HEK293 (cell line): ENCODE results near the gene EEF1B2.

Experiments
- BCL11A ChIP-seq: fragments of 450-650 bp; formaldehyde crosslinking; IDR thresholded peaks from 2 replicates; pipeline ENCODE4 v1.5.1; 2016; ENCODE audit warnings: low read depth, missing biosample characterization, missing genetic modification characterization
- EGR2 ChIP-seq: fragments of 450-650 bp; formaldehyde crosslinking; IDR thresholded peaks from 2 replicates; pipeline ENCODE4 v1.5.1; 2016; ENCODE audit warnings: low read depth, missing biosample characterization, missing genetic modification characterization
- KLF1 ChIP-seq: fragments of 450-650 bp; formaldehyde crosslinking; IDR thresholded peaks from 2 replicates; pipeline ENCODE4 v1.5.1; 2016; ENCODE audit warnings: missing biosample characterization, missing genetic modification characterization
- MYNN ChIP-seq: fragments of 450-650 bp; formaldehyde crosslinking; IDR thresholded peaks from 2 replicates; pipeline ENCODE4 v1.5.1; 2016; ENCODE audit warnings: missing biosample characterization, missing genetic modification characterization, borderline replicate concordance
- ZBTB20 ChIP-seq: fragments of 450-650 bp; formaldehyde crosslinking; IDR thresholded peaks from 2 replicates; pipeline ENCODE4 v1.5.1; 2016; ENCODE audit warnings: missing biosample characterization, missing genetic modification characterization
- ZBTB21 ChIP-seq: fragments of 450-650 bp; formaldehyde crosslinking; IDR thresholded peaks from 2 replicates; pipeline ENCODE4 v1.5.1; 2017; ENCODE audit warnings: missing biosample characterization, missing genetic modification characterization
- ZFP41 ChIP-seq: fragments of 450-650 bp; formaldehyde crosslinking; IDR thresholded peaks from 2 replicates; pipeline ENCODE4 v1.5.1; 2016; ENCODE audit warnings: missing biosample characterization, missing genetic modification characterization, borderline replicate concordance
- ZNF2 ChIP-seq: fragments of 450-650 bp; formaldehyde crosslinking; IDR thresholded peaks from 2 replicates; pipeline ENCODE4 v1.5.1; 2016; ENCODE audit warnings: missing biosample characterization, missing genetic modification characterization
- ZNF23 ChIP-seq: fragments of 450-650 bp; formaldehyde crosslinking; IDR thresholded peaks from 2 replicates; pipeline ENCODE4 v1.5.1; 2016; ENCODE audit warnings: missing biosample characterization, missing genetic modification characterization, borderline replicate concordance
- ZNF366 ChIP-seq: fragments of 450-650 bp; formaldehyde crosslinking; conservative IDR thresholded peaks from 2 replicates; pipeline ENCODE4 v1.5.1; 2016; ENCODE audit warnings: missing biosample characterization, missing genetic modification characterization
- ZNF37A ChIP-seq: fragments of 450-650 bp; IDR thresholded peaks from 2 replicates; pipeline ENCODE4 v1.5.1; 2018; ENCODE audit warnings: missing biosample characterization, missing genetic modification characterization
- ZNF664 ChIP-seq: fragments of 450-650 bp; formaldehyde crosslinking; IDR thresholded peaks from 2 replicates; pipeline ENCODE4 v1.5.1; 2016; ENCODE audit warnings: missing biosample characterization, missing genetic modification characterization
- ZNF837 ChIP-seq: fragments of 450-650 bp; formaldehyde crosslinking; IDR thresholded peaks from 2 replicates; pipeline ENCODE4 v1.5.1; 2016; ENCODE audit warnings: missing biosample characterization, missing genetic modification characterization
- ZXDB ChIP-seq: fragments of 450-650 bp; formaldehyde crosslinking; IDR thresholded peaks from 2 replicates; pipeline ENCODE4 v1.5.1; 2016; ENCODE audit warnings: missing biosample characterization, missing genetic modification characterization
- TF ChIP-seq, protein P1 (sequence below): fragments of 450-650 bp; formaldehyde crosslinking; IDR thresholded peaks from 2 replicates; pipeline ENCODE4 v1.5.1; 2016; ENCODE audit warnings: missing biosample characterization, missing genetic modification characterization
- TF ChIP-seq, protein P2 (sequence below): fragments of 450-650 bp; formaldehyde crosslinking; IDR thresholded peaks from 2 replicates; pipeline ENCODE4 v1.5.1; 2016; ENCODE audit warnings: missing biosample characterization, missing genetic modification characterization
- TF ChIP-seq, protein P3 (sequence below): fragments of 450-650 bp; formaldehyde crosslinking; IDR thresholded peaks from 2 replicates; pipeline ENCODE4 v1.5.1; 2017; ENCODE audit warnings: missing biosample characterization, missing genetic modification characterization
- TF ChIP-seq, protein P4 (sequence below): fragments of 450-650 bp; formaldehyde crosslinking; IDR thresholded peaks from 2 replicates; pipeline ENCODE4 v1.5.1; 2016; ENCODE audit warnings: missing biosample characterization, missing genetic modification characterization
- TF ChIP-seq, protein P5 (sequence below): fragments of 450-650 bp; formaldehyde crosslinking; IDR thresholded peaks from 2 replicates; pipeline ENCODE4 v1.5.1; 2016; ENCODE audit warnings: missing biosample characterization, missing genetic modification characterization

The EEF1B2 gene

DNA sequence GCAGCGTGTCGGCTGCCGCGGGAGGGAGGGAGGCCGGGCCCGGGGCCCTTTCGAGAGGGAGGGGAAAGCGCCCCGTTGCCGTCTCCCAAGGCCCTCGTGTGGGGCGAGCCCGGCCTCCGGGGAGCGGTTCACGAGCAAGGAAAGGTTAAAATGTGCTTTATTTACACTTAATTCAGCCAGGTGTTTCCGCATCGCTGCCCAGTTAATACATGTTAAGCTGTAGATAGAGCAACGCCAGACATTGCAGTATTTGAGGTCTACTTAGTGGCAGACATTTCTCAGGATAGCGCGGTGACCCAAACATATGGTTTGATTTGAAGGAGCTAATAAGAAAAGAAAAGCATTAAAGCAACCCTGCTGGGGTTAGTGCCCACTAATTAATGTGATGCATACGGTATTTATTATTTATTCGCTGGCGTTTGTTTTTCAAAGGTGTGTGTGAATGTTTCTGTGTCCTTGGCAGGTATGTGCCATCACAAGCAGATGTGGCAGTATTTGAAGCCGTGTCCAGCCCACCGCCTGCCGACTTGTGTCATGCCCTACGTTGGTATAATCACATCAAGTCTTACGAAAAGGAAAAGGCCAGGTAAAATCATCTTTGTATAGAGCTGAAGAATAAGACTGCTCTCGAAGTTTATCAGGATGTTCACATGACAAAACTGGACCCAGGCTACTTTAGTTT is 571 bp downstream of the EEF1B2 start (continued):
- TF ChIP-seq KLF1 (tag by site-specific recombination), result no peak
- no peak for TF ChIP-seq ZNF37A (tag by site-specific recombination)
- TF ChIP-seq ZBTB21, result no peak
- no peak for TF ChIP-seq ZNF23 (tag by site-specific recombination)
- TF ChIP-seq, protein P1, sequence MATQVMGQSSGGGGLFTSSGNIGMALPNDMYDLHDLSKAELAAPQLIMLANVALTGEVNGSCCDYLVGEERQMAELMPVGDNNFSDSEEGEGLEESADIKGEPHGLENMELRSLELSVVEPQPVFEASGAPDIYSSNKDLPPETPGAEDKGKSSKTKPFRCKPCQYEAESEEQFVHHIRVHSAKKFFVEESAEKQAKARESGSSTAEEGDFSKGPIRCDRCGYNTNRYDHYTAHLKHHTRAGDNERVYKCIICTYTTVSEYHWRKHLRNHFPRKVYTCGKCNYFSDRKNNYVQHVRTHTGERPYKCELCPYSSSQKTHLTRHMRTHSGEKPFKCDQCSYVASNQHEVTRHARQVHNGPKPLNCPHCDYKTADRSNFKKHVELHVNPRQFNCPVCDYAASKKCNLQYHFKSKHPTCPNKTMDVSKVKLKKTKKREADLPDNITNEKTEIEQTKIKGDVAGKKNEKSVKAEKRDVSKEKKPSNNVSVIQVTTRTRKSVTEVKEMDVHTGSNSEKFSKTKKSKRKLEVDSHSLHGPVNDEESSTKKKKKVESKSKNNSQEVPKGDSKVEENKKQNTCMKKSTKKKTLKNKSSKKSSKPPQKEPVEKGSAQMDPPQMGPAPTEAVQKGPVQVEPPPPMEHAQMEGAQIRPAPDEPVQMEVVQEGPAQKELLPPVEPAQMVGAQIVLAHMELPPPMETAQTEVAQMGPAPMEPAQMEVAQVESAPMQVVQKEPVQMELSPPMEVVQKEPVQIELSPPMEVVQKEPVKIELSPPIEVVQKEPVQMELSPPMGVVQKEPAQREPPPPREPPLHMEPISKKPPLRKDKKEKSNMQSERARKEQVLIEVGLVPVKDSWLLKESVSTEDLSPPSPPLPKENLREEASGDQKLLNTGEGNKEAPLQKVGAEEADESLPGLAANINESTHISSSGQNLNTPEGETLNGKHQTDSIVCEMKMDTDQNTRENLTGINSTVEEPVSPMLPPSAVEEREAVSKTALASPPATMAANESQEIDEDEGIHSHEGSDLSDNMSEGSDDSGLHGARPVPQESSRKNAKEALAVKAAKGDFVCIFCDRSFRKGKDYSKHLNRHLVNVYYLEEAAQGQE (tag by site-specific recombination), result no peak
- TF ChIP-seq ZNF664 (tag by site-specific recombination), result no peak
- TF ChIP-seq ZNF366 (tag by site-specific recombination), result no peak
- TF ChIP-seq, protein P2, sequence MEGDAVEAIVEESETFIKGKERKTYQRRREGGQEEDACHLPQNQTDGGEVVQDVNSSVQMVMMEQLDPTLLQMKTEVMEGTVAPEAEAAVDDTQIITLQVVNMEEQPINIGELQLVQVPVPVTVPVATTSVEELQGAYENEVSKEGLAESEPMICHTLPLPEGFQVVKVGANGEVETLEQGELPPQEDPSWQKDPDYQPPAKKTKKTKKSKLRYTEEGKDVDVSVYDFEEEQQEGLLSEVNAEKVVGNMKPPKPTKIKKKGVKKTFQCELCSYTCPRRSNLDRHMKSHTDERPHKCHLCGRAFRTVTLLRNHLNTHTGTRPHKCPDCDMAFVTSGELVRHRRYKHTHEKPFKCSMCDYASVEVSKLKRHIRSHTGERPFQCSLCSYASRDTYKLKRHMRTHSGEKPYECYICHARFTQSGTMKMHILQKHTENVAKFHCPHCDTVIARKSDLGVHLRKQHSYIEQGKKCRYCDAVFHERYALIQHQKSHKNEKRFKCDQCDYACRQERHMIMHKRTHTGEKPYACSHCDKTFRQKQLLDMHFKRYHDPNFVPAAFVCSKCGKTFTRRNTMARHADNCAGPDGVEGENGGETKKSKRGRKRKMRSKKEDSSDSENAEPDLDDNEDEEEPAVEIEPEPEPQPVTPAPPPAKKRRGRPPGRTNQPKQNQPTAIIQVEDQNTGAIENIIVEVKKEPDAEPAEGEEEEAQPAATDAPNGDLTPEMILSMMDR (tag by site-specific recombination), result no peak
- TF ChIP-seq BCL11A (tag by site-specific recombination), result no peak
- TF ChIP-seq, protein P3, sequence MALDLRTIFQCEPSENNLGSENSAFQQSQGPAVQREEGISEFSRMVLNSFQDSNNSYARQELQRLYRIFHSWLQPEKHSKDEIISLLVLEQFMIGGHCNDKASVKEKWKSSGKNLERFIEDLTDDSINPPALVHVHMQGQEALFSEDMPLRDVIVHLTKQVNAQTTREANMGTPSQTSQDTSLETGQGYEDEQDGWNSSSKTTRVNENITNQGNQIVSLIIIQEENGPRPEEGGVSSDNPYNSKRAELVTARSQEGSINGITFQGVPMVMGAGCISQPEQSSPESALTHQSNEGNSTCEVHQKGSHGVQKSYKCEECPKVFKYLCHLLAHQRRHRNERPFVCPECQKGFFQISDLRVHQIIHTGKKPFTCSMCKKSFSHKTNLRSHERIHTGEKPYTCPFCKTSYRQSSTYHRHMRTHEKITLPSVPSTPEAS (tag by site-specific recombination), result no peak
- TF ChIP-seq, protein P4, sequence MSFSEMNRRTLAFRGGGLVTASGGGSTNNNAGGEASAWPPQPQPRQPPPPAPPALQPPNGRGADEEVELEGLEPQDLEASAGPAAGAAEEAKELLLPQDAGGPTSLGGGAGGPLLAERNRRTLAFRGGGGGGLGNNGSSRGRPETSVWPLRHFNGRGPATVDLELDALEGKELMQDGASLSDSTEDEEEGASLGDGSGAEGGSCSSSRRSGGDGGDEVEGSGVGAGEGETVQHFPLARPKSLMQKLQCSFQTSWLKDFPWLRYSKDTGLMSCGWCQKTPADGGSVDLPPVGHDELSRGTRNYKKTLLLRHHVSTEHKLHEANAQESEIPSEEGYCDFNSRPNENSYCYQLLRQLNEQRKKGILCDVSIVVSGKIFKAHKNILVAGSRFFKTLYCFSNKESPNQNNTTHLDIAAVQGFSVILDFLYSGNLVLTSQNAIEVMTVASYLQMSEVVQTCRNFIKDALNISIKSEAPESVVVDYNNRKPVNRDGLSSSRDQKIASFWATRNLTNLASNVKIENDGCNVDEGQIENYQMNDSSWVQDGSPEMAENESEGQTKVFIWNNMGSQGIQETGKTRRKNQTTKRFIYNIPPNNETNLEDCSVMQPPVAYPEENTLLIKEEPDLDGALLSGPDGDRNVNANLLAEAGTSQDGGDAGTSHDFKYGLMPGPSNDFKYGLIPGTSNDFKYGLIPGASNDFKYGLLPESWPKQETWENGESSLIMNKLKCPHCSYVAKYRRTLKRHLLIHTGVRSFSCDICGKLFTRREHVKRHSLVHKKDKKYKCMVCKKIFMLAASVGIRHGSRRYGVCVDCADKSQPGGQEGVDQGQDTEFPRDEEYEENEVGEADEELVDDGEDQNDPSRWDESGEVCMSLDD (tag by site-specific recombination), result no peak
- TF ChIP-seq EGR2 (tag by site-specific recombination), result no peak
- TF ChIP-seq ZNF837 (tag by site-specific recombination), result no peak
- TF ChIP-seq MYNN (tag by site-specific recombination), result no peak
- peak; percentile 95 for TF ChIP-seq ZBTB20 (tag by site-specific recombination)
- TF ChIP-seq ZNF2, result no peak
- no peak for TF ChIP-seq ZFP41
- TF ChIP-seq ZXDB, result no peak
- TF ChIP-seq, protein P5, sequence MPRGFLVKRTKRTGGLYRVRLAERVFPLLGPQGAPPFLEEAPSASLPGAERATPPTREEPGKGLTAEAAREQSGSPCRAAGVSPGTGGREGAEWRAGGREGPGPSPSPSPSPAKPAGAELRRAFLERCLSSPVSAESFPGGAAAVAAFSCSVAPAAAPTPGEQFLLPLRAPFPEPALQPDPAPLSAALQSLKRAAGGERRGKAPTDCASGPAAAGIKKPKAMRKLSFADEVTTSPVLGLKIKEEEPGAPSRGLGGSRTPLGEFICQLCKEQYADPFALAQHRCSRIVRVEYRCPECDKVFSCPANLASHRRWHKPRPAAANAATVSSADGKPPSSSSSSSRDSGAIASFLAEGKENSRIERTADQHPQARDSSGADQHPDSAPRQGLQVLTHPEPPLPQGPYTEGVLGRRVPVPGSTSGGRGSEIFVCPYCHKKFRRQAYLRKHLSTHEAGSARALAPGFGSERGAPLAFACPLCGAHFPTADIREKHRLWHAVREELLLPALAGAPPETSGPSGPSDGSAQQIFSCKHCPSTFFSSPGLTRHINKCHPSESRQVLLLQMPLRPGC (tag by site-specific recombination), result no peak
